HG02840 (cell line): ENCODE results near the gene KRTAP10-11.

ENCODE experiments used
- ATAC-seq: cut with Tn5 transposase; IDR thresholded peaks from one replicate; pipeline ENCODE4 v1.9.1; 2021; ENCODE audit warnings: mild to moderate bottlenecking, moderate library complexity, moderate number of reproducible peaks; ENCODE audit not compliant: unreplicated experiment, low FRiP score

Gene KRTAP10-11

GRCh38 chr21:44691686-44692085, 45.5 kb downstream of the KRTAP10-11 start:
- ATAC-seq, result no peak

GRCh38 chr21:44692798-44693512, 46.7 kb downstream of the KRTAP10-11 start:
- ATAC-seq, result no peak

- no peak for ATAC-seq
Observed at GRCh38 chr21:44694776-44695175, 48.6 kb downstream of the KRTAP10-11 start.

GRCh38 chr21:44695184-44695583, 49.0 kb downstream of the KRTAP10-11 start:
- no peak for ATAC-seq

- no peak for ATAC-seq
Observed at GRCh38 chr21:44695641-44696040, 49.4 kb downstream of the KRTAP10-11 start.

GRCh38 chr21:44696572-44696971, 50.4 kb downstream of the KRTAP10-11 start:
- no peak for ATAC-seq
